Measurements from ENCODE around the gene TBC1D4.

DNA sequence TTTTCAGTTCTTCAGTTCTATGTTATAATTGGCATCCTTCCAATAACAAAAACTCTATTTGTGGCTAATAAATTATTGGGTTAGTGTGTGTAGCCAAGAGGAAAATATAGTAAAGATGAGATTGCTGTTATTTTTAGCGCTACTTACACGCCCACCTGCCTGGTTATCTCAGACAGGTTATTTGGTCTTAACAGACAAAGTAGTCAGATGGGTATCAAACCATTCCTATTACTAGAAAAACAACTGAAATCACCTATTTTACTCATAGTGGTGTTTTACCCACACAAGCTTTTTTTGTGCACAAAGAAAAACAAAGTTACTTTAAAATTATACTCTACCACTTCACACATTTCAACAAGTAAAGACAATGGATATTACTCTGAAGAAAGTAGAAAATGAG is 151.2 kb downstream of the TBC1D4 start:
- TF ChIP-seq CTCF (IDR thresholded peaks at IDR 0.05) (no peak), POLR2A (IDR thresholded peaks at IDR 0.05) (no peak)

Data from esophagus squamous epithelium (tissue), 4 donors.